NCI-H748 (cell line): ENCODE measurements around the gene MSANTD2.

Experiments
- DNase-seq: peaks from one replicate; lab custom pipeline; 2025; ENCODE audit not compliant: unreplicated experiment; lab: John Stamatoyannopoulos, UW

MSANTD2 gene

GRCh38 chr11:124754710-124755109, 45.5 kb downstream of the MSANTD2 start:
- DNase-seq = no peak

- no peak for DNase-seq
These were observed 45.9 kb downstream of the MSANTD2 start for GRCh38 chr11:124754309-124754708.

GRCh38 chr11:124753624-124754023, 46.6 kb downstream of the MSANTD2 start:
- DNase-seq = no peak

- no peak for DNase-seq
These were observed 47.0 kb downstream of the MSANTD2 start for GRCh38 chr11:124753205-124753604.

- DNase-seq = no peak
These were observed 47.6 kb downstream of the MSANTD2 start for GRCh38 chr11:124752471-124753102.

GRCh38 chr11:124751741-124752470, 48.3 kb downstream of the MSANTD2 start, which contains the start of gene VSIG2:
TSS of gene VSIG2 (minus strand) at chr11:124752255. CDS start at chr11:124752137, 118 bp downstream.
- DNase-seq = no peak

GRCh38 chr11:124751391-124751740, 48.8 kb downstream of the MSANTD2 start:
- DNase-seq = no peak

GRCh38 chr11:124749912-124750311, 50.3 kb downstream of the MSANTD2 start:
- no peak for DNase-seq

- DNase-seq = no peak
These were observed 51.5 kb downstream of the MSANTD2 start for GRCh38 chr11:124748481-124749343.

GRCh38 chr11:124748100-124748418, 52.1 kb downstream of the MSANTD2 start:
- no peak for DNase-seq

GRCh38 chr11:124747406-124748099, 52.7 kb downstream of the MSANTD2 start:
- no peak for DNase-seq

GRCh38 chr11:124746621-124747243, 53.5 kb downstream of the MSANTD2 start:
- DNase-seq = peak; percentile 81

GRCh38 chr11:124745835-124746620, 54.2 kb downstream of the MSANTD2 start:
- DNase-seq = peak; percentile 37

GRCh38 chr11:124745270-124745834, 54.9 kb downstream of the MSANTD2 start:
- DNase-seq = no peak

GRCh38 chr11:124743050-124743449, 57.2 kb downstream of the MSANTD2 start:
- DNase-seq = no peak

GRCh38 chr11:124742555-124742954, 57.7 kb downstream of the MSANTD2 start:
- no peak for DNase-seq

GRCh38 chr11:124740277-124740882, 59.8 kb downstream of the MSANTD2 start:
- peak; percentile 49 for DNase-seq

- peak; percentile 91 for DNase-seq
These were observed 60.5 kb downstream of the MSANTD2 start, which contains the start of gene NRGN for GRCh38 chr11:124739479-124740276. TSS of gene NRGN (plus strand) at chr11:124739942. CDS start at chr11:124740085, 143 bp downstream.
